ENCODE data around the gene ANO3.

GRCh38 chr11:26412955-26413354, 81.0 kb downstream of the ANO3 start:
- TF ChIP-seq EZH2phosphoT487 (IDR thresholded peaks at IDR 0.05; ENCODE audit: borderline replicate concordance): no peak
- TF ChIP-seq CTCF (conservative IDR thresholded peaks at IDR 0.05; ENCODE audit: low read length): no peak
